Right atrium auricular region (tissue), 2 donors: ENCODE measurements around the gene CDR2. TPM values are rescaled to one million over a fixed set of nuclear protein-coding genes. Genes with fewer than 3 reads are reported as not detected.
A peak's percentile ranks its signal among the peaks of the same experiment; 100 is the strongest.

ENCODE experiments used
- DNase-seq: peaks from one replicate; pipeline ENCODE4 v3.0.0-alpha.2; 2019; ENCODE audit warnings: low spot score
- H3K27ac ChIP-seq, 2 donors: fragments of 200-600 bp; sonication (generic); 1 replicate in 1 of 2; 2 replicates in 1 of 2; pipeline ENCODE4 v1.5.1; 2016 to 2019
- H3K27me3 ChIP-seq, 2 donors: fragments of 200-600 bp; sonication (generic); one replicate each; pipeline versions ENCODE4 v1.5.1 to v1.6.0; 2017 to 2019
- H3K36me3 ChIP-seq: fragments of 200-600 bp; sonication (generic); one replicate; pipeline ENCODE4 v1.5.1; 2016
- H3K4me1 ChIP-seq, 2 donors: fragments of 200-600 bp; sonication (generic); one replicate each; pipeline versions ENCODE4 v1.5.1 to v1.6.0; 2017 to 2019
- H3K4me3 ChIP-seq, 2 donors: fragments of 200-600 bp; sonication (generic); 1 replicate in 1 of 2; 2 replicates in 1 of 2; pipeline ENCODE4 v1.5.1; 2017 to 2019; ENCODE audit warnings: mild to moderate bottlenecking in 1 of 2, moderate library complexity in 1 of 2
- H3K9me3 ChIP-seq, 2 donors: fragments of 200-600 bp; sonication (generic); one replicate each; pipeline ENCODE4 v1.5.1; 2019
- total RNA-seq, 2 donors: library from RNA; depleted of rRNA; stranded (reverse); fragments of >200 nt; gene quantifications; one replicate each; pipeline ENCODE4 v1.1.0, GENCODE V29; 2016
- TF ChIP-seq, protein P1 (sequence below), 2 donors: fragments of 200-600 bp; sonication (generic); IDR thresholded peaks; one replicate each; pipeline ENCODE4 v1.5.1; 2019; ENCODE audit warnings: antibody characterized with exemption in 2 of 2

CDR2 gene
- total RNA-seq, 2 donors from 2014 or later: 7.2 to 16.1 TPM

DNA sequence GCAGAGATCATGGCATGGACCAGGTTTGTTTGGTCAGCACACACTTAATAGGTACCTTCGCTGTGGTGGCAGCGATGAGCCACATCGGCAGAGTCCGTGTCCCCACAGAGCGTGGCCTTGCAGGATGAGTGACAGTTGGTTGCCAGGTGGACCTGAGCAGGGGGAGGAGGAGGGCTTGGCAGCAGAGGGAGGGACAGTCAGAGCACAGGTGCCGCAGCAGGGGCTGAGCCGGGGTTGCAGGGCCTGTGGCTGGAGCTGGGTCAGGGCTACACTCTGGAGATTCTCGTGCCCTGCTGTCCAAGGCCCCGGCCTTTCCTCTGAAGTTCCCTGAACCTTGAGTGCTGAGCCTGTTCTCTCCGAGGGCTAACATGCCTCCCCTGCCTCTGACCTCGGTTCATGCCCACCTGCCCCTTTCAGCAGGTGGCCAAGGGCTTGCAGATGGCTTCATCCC, 52.4 kb downstream of the CDR2 start:
- H3K4me1 ChIP-seq: peaks cover 0 to 4% of the 10 kb centered on the region in 2 donors
- H3K9me3 ChIP-seq: no peaks in the 10 kb centered on the region
- peaks cover 91% of the 10 kb centered on the region for H3K36me3 ChIP-seq
- DNase-seq: no peak
- no peak overlapping the region for H3K27ac ChIP-seq
- TF ChIP-seq, protein P1, sequence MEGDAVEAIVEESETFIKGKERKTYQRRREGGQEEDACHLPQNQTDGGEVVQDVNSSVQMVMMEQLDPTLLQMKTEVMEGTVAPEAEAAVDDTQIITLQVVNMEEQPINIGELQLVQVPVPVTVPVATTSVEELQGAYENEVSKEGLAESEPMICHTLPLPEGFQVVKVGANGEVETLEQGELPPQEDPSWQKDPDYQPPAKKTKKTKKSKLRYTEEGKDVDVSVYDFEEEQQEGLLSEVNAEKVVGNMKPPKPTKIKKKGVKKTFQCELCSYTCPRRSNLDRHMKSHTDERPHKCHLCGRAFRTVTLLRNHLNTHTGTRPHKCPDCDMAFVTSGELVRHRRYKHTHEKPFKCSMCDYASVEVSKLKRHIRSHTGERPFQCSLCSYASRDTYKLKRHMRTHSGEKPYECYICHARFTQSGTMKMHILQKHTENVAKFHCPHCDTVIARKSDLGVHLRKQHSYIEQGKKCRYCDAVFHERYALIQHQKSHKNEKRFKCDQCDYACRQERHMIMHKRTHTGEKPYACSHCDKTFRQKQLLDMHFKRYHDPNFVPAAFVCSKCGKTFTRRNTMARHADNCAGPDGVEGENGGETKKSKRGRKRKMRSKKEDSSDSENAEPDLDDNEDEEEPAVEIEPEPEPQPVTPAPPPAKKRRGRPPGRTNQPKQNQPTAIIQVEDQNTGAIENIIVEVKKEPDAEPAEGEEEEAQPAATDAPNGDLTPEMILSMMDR (IDR thresholded peaks at IDR 0.05): no peak
- no peaks in the 10 kb centered on the region for H3K27me3 ChIP-seq
- H3K4me3 ChIP-seq: no peak overlapping the region

DNA sequence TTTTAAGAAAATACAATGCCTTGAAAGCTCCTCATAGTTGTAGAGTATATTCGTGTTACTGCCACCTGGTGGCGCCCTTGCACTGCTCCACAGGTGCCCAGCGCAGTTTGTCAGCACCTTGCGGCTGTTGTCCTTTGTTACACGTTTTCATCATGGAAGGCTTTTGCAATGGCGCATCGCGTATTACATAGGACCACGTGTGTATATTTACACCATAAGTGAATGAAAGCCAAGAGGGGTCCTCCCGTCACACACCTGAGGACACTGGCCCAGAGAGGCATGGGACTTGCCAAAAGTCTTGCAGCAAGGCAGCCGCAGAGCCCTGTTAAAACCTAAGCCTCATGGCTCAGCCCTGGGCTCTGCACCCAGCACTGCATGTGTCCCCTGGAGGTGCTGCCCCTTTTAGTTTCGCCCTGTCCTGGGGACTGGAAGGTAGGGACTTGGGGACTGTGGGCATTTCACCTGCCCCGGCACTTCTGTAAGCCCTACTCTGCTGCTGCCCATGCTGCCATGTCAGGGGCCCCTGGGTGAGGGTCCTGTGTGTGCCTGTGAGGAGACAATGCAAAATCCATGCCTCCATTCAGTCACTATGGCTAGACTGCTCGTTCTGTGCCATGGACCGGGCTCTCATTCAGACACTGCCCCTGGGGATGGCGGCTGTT, 52.9 kb downstream of the CDR2 start:
- DNase-seq: peak; percentile 72
- H3K36me3 ChIP-seq: peaks cover 91% of the 10 kb centered on the region

DNA sequence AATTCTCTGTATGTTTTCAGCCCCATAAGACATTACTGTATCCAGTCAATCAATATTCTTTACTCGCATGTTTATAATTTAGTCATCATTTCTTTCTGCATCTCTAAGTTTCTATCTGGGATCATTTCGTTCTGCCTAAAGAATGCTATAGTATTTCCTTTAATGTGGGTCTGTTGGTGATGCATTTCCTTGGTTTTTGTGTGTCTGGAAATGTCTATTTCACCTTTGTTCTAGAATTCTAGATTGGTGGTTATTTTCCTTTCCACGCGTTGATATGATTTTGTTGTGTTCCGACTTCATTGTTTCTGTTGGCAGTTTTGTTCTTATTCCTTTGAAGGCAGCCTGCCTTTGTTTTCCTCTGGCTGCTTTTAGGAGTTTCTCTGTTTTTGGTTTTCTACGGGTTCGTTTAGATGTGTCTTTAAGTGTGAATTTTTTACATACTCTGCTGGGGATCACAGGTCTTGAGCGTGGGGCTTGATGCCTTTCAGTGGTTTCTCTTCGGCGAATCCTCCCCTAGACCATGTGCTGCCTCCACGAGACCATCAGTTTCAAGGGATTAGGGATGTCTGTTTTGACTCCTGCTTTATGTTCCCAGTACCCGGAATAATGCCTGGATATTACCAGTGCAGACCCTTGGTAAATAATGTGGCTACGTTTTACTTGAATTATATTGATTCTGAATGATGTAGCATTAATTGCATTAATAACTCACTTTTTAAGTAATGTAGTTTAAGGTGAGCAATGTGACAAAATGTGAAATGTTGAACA, 53.7 kb downstream of the CDR2 start:
- H3K4me1 ChIP-seq: peaks cover 0 to 4% of the 10 kb centered on the region in 2 donors

More for the DNA sequence above, 52.9 kb downstream of the CDR2 start:
- Histone ChIP-seq H3K27ac (no peak overlapping the region), H3K27me3 (no peaks in the 10 kb centered on the region), H3K4me3 (no peak overlapping the region), H3K4me1 (peaks cover 0 to 4% of the 10 kb centered on the region in 2 donors), H3K9me3 (no peaks in the 10 kb centered on the region)
- TF ChIP-seq, protein P1 (IDR thresholded peaks at IDR 0.05): peak; percentile 71 to 93

DNA sequence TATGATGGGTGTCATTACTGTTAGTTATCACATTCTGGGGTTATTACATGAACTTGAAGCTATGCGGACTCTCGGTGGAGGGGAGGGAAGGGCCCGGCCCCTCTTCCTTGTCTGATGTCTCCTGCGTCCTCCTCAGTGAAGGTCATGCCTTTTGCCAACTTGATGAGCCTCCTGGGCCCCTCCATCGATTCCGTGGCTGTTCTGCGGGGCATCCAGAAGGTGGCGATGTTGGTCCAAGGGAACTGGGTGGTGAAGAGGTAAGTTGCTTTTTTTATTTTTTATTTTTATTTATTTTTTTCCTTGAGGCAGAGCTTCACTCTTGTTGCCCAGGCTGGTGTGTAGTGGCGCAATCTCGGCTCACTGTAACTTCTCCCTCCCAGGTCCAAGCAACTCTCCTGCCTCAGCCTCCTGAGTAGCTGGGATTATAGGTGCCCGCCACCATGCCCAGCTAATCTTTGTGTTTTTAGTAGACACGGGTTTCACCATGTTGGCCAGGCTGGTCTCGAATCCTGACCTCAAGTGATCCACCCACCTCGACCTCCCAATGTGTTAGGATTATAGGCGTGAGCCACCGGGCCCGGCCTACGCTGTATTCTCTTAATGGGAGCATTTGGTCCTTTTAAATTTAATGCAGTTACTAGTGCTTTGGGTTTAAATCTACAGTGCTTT, 55.6 kb downstream of the CDR2 start:
- no peaks in the 10 kb centered on the region for H3K27me3 ChIP-seq
- H3K4me3 ChIP-seq: no peak overlapping the region
- H3K4me1 ChIP-seq: peaks cover 0 to 4% of the 10 kb centered on the region in 2 donors
- H3K27ac ChIP-seq: no peak overlapping the region
- TF ChIP-seq, protein P1 (IDR thresholded peaks at IDR 0.05): peak in 1 of 2 donors; percentile 67
- DNase-seq: no peak
- H3K36me3 ChIP-seq: peaks cover 89% of the 10 kb centered on the region
- no peaks in the 10 kb centered on the region for H3K9me3 ChIP-seq

More for the DNA sequence above, 53.7 kb downstream of the CDR2 start:
- no peaks in the 10 kb centered on the region for H3K27me3 ChIP-seq
- no peak overlapping the region for H3K27ac ChIP-seq
- no peaks in the 10 kb centered on the region for H3K9me3 ChIP-seq
- no peak for DNase-seq
- H3K36me3 ChIP-seq: peaks cover 91% of the 10 kb centered on the region
- no peak overlapping the region for H3K4me3 ChIP-seq
- TF ChIP-seq, protein P1 (IDR thresholded peaks at IDR 0.05): no peak

DNA sequence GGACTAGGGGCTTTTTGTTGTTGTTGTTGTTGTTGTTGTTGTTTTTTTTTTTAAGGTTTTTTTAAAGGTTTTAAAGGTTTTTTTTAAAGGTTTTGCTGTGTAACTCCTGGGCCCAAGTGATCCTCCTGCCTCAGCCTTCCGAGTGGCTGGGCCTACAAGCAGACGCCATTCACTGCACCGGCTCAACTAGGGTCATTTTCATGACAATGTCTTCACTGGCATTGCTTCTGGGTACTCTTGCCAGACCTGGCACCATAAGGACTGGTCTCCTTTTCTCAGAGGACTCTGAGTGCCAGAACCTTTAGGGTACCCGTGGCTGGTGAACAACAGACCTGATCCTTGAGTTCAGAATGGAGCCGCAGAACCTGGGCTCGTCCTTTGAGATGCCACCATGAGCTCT, 56.8 kb downstream of the CDR2 start:
- TF ChIP-seq, protein P1 (IDR thresholded peaks at IDR 0.05): no peak
- Histone ChIP-seq H3K4me3 (no peak overlapping the region), H3K27ac (no peak overlapping the region), H3K9me3 (no peaks in the 10 kb centered on the region), H3K36me3 (peaks cover 88% of the 10 kb centered on the region), H3K27me3 (no peaks in the 10 kb centered on the region), H3K4me1 (peaks cover 0 to 4% of the 10 kb centered on the region in 2 donors)
- DNase-seq: no peak
